ENCODE data around the gene URB1.

DNA sequence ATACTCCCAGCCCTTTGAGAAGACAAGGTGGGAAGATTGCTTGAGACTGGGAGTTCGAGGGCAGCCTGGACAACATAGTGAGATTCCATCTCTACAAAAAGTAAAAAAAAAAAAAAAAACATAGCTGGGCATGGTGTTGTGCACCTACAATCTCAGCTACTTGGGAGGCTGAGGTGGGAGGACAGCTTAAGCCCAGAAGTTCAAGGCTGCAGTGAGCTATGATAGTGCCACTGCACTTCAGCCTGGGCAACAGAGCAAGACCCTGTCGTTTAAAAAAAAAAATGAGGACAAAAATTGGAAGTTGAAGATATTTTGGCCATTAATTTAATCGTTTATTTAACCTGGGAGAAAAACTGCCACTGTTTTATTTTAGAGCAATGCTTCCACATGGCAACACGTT lies 1.1 kb downstream of the URB1 start:
- TF ChIP-seq MAFK (IDR thresholded peaks at IDR 0.05; ENCODE audit: low read depth, low read length) (no peak), TAF1 (IDR thresholded peaks at IDR 0.05; ENCODE audit: low read depth, low read length) (no peak), POLR2A (IDR thresholded peaks at IDR 0.05; ENCODE audit: control extremely low read depth in 1 of 2, low read depth in 2 of 2, low read length in 2 of 2) (no peak), NANOG (IDR thresholded peaks at IDR 0.05; ENCODE audit: insufficient read depth, low read depth, low read length, poor library complexity, severe bottlenecking) (no peak), EZH2 (IDR thresholded peaks at IDR 0.05; ENCODE audit: low read depth, low read length, severe bottlenecking) (no peak), POLR2AphosphoS5 (IDR thresholded peaks at IDR 0.05; ENCODE audit: low read depth, low read length) (no peak)
- TF ChIP-seq, protein P1, sequence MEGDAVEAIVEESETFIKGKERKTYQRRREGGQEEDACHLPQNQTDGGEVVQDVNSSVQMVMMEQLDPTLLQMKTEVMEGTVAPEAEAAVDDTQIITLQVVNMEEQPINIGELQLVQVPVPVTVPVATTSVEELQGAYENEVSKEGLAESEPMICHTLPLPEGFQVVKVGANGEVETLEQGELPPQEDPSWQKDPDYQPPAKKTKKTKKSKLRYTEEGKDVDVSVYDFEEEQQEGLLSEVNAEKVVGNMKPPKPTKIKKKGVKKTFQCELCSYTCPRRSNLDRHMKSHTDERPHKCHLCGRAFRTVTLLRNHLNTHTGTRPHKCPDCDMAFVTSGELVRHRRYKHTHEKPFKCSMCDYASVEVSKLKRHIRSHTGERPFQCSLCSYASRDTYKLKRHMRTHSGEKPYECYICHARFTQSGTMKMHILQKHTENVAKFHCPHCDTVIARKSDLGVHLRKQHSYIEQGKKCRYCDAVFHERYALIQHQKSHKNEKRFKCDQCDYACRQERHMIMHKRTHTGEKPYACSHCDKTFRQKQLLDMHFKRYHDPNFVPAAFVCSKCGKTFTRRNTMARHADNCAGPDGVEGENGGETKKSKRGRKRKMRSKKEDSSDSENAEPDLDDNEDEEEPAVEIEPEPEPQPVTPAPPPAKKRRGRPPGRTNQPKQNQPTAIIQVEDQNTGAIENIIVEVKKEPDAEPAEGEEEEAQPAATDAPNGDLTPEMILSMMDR (IDR thresholded peaks at IDR 0.05; ENCODE audit: control extremely low read depth in 1 of 3, insufficient read depth in 1 of 3, low read depth in 1 of 3, low read length in 3 of 3), result no peak
